ENCODE measurements around the gene CLSTN2.

The CLSTN2 gene

GRCh38 chr3:140455521-140456214, 520.7 kb downstream of the CLSTN2 start:
- no peak for DNase-seq (ENCODE audit: low read depth)

GRCh38 chr3:140456974-140457373, 522.0 kb downstream of the CLSTN2 start:
- no peak for DNase-seq (ENCODE audit: low read depth)

GRCh38 chr3:140459462-140459861, 524.5 kb downstream of the CLSTN2 start:
- no peak for DNase-seq (ENCODE audit: low read depth)

- DNase-seq (ENCODE audit: low read depth), result no peak
These were observed 526.3 kb downstream of the CLSTN2 start for GRCh38 chr3:140461250-140461649.

DNA sequence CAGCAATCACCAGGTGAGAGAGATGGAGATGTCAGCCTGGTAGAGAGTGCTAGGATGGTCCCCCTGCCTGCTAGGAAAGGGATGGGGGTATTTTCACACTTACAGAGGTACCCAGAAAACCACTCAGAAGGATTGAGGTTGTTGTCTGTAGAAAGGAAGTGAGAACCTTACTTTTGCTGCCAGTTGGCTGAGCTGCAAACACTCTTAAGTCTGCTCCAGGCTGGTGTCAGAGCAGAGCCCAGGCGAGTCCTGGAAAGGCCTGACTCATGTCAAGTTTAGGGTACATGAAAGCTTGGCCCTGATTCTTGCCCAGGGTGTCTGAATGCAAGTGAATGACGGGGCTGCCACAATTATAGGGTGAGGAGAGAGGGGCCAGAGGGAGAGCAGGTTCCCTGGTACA, 528.4 kb downstream of the CLSTN2 start:
- DNase-seq (ENCODE audit: low read depth), result no peak

GRCh38 chr3:140465988-140466387, 531.0 kb downstream of the CLSTN2 start:
- no peak for DNase-seq (ENCODE audit: low read depth)

DNA sequence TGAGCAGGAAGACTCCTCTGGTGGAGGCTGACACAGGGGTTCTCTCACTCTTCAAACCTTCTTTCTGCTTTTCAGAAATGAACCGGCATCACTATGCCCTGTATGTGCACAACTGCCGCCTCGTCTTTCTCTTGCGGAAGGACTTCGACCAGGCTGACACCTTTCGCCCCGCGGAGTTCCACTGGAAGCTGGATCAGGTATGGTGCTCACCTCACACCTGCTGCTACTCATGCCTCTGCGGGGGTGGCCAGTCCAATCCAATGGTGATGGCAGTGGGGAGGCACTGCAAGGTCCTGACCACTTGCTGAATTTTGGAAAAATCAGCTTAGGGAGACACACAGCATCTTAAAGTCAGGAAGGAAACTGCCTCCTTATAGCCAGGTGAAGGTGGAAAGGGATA, 531.5 kb downstream of the CLSTN2 start:
- no peak for DNase-seq (ENCODE audit: low read depth)

DNA sequence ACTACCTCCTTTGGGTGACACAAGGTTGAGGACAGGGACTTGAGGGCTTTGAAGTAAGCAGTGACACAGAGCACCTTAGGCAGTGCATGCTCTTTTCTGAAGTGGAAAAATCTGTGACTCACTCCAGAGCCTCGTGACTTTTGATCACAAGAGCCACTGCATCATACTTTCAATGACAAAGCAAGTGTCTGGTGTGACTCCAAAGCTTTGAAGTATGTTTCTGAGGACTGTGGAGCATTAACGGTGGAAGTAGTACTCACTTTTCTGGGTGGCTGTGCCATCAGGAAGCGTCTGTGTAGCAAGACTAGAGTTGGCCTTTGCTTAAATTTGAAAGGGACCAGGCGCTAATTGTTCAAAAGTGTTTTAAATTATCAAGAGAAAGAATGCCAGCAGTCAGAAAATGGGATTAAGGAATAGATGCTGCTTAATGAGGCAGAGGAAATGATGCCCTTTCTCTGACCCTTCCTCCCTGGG, 532.2 kb downstream of the CLSTN2 start:
- DNase-seq (ENCODE audit: low read depth), result no peak

GRCh38 chr3:140467796-140468315, 532.9 kb downstream of the CLSTN2 start:
- no peak for DNase-seq (ENCODE audit: low read depth)

GRCh38 chr3:140468407-140468806, 533.4 kb downstream of the CLSTN2 start:
- no peak for DNase-seq (ENCODE audit: low read depth)

GRCh38 chr3:140469491-140469890, 534.5 kb downstream of the CLSTN2 start:
- DNase-seq (ENCODE audit: low read depth), result no peak

DNA sequence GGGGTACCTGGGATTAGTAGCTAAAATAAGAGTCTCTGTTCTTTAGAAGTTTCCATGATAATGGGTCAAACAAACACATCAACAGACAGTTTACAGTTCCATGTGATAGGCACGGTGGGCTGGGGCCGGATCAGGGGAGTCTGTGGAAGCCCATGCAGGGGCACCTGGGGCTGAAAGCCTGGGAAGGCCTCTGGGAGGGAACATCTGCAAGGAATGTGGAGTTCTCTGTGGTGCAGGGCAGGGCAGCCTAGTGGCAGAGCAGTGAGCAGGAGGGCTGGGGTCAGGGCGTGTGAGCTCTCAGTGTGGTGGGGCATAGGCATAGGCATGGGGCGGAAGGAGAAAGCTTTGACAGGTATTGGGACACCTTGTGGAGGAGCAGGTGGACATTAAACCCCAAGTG, 535.2 kb downstream of the CLSTN2 start:
- no peak for DNase-seq (ENCODE audit: low read depth)

DNA sequence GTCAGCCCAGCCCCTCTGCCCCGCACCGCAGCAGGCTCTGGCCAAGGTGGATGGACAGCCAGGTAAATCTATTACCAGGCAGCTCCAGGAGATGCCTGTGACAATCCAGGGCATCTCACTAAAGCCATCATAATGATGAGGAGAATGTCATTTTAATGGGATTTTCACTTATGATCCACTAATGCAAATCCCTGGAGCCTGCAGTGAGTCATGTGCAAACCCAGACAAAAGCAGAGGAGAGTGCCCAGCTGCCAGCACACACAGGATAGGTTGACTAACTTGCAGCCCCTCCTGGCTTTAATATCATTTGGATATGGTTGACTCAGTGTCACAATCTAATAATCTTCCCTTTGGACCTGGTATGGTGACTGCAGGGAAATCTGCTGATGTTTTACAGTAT, 536.0 kb downstream of the CLSTN2 start:
- no peak for DNase-seq (ENCODE audit: low read depth)

DNA sequence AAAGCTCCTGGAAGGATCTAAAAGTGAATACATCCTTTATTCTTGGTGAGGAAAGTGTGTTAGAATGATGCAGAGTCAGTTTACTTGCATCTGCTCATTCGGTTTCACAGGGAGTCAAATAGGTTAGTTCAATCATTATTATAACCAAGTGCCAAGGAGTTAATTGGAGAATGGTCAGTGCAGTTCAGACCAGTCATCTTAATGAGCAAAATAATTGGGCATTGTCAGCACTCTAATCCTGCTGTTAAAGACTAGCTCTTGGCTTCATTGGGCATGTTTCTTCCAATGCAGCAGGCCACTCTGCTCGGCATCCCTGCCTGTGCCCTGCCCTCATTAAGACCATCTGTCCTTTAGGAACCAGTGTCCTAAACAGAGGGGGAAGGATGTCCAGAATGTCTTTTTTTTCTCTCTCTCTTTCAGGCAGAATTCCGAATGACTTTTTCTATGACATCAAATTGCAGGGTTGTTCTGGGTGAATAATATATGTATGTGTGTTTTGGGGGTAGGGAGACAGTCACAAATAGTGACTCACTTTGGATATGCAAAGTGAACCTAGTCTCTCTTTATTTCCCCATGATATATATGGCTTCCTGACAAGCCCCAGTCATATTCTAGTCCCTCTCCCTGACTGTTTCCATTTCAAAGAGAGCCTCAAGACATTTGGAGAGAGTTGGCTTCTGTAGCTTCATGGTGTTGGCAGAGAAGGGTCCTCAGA, 537.5 kb downstream of the CLSTN2 start:
- DNase-seq (ENCODE audit: low read depth), result no peak

DNA sequence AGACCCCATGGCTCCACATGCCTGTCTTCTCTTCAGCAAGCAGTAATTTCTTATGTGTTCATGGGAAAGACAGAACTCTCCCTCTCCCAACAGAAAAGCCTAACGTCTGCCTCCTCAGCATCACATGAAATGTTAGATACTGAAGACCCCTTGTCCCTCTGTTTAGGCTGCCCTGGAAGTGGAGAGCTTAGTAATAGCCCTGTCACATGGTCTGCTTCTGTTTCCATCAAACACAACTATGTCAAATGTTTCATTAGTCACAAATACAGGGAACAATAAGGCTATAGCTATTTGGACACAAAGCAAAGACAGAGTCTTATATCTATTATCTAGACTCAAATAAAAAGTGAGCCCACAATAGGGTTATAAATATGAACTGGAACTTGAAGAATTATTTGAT, 552.6 kb downstream of the CLSTN2 start:
- no peak for DNase-seq (ENCODE audit: low read depth)

DNA sequence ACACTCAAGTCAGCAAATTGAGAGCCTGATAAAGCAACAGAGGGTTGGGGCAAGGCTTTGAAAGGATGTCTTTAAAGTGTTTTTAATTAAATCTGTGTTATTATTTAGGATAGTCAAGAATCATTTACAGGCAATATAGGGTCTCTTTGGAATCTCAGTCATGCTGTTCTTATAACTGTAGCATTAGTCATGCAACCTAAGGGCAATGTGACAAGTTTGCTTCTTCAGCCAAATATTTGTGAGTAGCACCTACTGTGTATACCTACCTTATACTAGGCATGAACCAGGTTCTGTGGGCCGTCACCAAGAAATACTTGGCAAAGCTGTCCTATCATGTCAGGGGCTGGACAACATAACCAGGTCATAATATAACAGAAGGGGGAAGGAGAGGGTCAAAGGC, 558.3 kb downstream of the CLSTN2 start:
- no peak for DNase-seq (ENCODE audit: low read depth)

DNA sequence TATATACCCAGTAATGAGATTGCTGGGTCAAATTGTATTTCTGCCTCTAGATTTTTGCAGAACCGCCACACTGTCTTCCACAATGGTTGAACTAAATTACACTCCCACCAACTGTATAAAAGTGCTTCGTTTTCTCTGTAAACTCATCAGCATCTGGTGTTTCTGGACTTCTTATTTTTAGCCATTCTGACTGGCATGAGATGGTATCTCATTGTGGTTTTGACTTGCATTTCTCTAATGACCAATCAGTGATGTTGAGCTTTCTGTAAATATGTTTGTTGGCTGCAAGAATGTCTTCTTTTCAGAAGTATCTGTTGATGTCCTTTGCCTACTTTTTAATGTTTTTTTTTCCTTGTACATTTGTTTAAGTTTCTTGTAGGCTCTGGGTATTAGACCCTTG, 560.0 kb downstream of the CLSTN2 start:
- DNase-seq (ENCODE audit: low read depth), result no peak

GRCh38 chr3:140497331-140497730, 562.3 kb downstream of the CLSTN2 start:
- no peak for DNase-seq (ENCODE audit: low read depth)

DNA sequence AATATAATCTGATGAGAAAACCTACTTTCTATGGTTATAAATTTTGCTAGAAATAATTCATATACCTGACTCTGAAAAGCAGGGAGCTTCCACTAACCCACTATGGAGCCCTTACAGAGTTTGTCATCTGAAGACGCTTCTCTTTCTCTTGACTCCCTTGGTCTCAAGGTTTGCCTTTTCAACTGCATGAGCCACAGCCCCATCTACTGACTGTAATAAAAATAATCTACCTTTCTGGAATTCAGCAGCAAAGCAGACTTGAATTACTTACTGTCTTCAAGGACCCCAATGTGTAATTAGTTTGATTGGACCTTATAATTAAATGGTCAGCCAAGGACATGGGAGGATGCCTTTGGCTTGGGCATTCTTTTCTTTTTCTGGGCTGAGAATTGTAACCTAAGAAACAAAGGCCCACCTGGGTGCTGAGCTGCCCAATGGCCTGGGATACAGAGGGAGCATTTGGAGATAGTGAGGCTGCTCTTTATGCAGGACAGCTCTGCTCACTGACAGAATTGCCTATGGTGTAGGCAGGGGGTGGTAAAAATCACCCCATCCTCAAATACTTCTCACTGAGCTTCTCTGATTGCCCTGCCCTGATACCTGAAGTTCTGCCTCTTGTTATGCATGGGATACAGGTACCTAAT, 564.3 kb downstream of the CLSTN2 start:
- no peak for DNase-seq (ENCODE audit: low read depth)

DNA sequence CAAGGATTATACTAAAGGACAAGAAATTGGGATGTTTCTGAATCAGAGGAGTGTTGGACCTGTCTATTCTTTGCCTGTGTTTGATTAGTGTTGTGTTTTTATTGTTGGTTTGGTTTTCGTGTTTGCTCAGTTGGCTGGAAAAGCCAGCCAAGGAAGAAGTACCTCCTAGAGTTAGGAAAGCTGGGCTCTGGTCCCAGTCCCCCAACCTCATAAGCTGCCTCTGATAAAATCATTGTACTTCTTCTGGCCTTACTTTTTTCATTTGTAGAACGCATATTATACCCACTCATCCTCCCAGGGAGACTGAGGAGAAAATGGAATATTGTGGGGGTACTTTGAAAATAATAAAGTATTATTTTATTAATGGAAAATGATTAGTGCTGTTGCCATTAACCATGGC, 565.5 kb downstream of the CLSTN2 start:
- no peak for DNase-seq (ENCODE audit: low read depth)

GRCh38 chr3:140501061-140501769, 566.2 kb downstream of the CLSTN2 start:
- no peak for DNase-seq (ENCODE audit: low read depth)

DNA sequence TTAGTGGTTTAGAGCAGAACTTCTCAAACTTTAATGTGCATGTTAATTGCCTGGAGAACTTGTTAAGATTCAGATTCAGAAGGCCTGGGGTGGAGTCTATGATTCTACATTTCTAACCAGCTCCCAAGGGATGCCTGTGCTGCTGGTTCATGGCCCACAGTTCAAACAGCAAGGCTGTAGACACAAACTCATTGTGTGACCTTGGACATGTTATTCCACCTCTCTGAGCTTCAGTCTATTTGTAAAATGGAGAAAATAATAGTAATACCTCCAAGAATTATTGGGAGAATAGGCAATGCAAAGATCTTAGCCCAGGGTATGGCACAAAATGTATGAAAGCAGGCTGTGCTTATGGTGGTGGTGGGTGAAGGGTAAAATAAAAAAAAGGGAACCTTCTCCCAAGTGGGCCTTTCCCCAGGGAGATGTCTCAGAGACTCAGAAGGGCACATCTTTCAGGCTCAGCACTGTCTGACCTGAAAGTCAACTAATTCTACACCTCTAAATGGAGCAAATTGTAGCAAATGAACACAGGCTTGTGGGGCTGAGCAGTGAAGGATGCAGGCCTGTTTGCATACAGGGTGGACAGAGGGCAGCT, 566.9 kb downstream of the CLSTN2 start:
- DNase-seq (ENCODE audit: low read depth), result no peak
